Measurements from ENCODE around the gene SCRN1.
A peak's percentile ranks its signal among the peaks of the same experiment; 100 is the strongest.

Gene SCRN1

GRCh38 chr7:29929018-29929807 is 60.4 kb downstream of the SCRN1 start:
- DNase-seq (ENCODE audit: low read depth in 2 of 3, low spot score in 2 of 3) = no peak

GRCh38 chr7:29926741-29927140 is 62.9 kb downstream of the SCRN1 start:
- no peak for DNase-seq (ENCODE audit: low read depth in 2 of 3, low spot score in 2 of 3)

GRCh38 chr7:29926216-29926615 is 63.4 kb downstream of the SCRN1 start:
- DNase-seq (ENCODE audit: low read depth in 2 of 3, low spot score in 2 of 3) = no peak

GRCh38 chr7:29924684-29925083 is 64.9 kb downstream of the SCRN1 start:
- DNase-seq (ENCODE audit: low read depth in 2 of 3, low spot score in 2 of 3) = no peak

GRCh38 chr7:29924006-29924405 is 65.6 kb downstream of the SCRN1 start:
- DNase-seq (ENCODE audit: low read depth in 2 of 3, low spot score in 2 of 3) = no peak

- no peak for DNase-seq (ENCODE audit: low read depth in 2 of 3, low spot score in 2 of 3)
These were observed 66.5 kb downstream of the SCRN1 start for GRCh38 chr7:29922921-29923700.

GRCh38 chr7:29921404-29922010 is 68.1 kb downstream of the SCRN1 start:
- DNase-seq (ENCODE audit: low read depth in 2 of 3, low spot score in 2 of 3) = peak in 1 of 3 experiments; percentile 7

GRCh38 chr7:29920491-29920890 is 69.1 kb downstream of the SCRN1 start:
- no peak for DNase-seq (ENCODE audit: low read depth in 2 of 3, low spot score in 2 of 3)

- no peak for DNase-seq (ENCODE audit: low read depth in 2 of 3, low spot score in 2 of 3)
These were observed 69.8 kb downstream of the SCRN1 start for GRCh38 chr7:29919790-29920189.

- no peak for DNase-seq (ENCODE audit: low read depth in 2 of 3, low spot score in 2 of 3)
These were observed 70.8 kb downstream of the SCRN1 start for GRCh38 chr7:29918850-29919249.

GRCh38 chr7:29917641-29918040 is 72.0 kb downstream of the SCRN1 start:
- no peak for DNase-seq (ENCODE audit: low read depth in 2 of 3, low spot score in 2 of 3)

- DNase-seq (ENCODE audit: low read depth in 2 of 3, low spot score in 2 of 3) = no peak
These were observed 74.0 kb downstream of the SCRN1 start for GRCh38 chr7:29915481-29916215.

GRCh38 chr7:29914180-29914579 is 75.4 kb downstream of the SCRN1 start:
- no peak for DNase-seq (ENCODE audit: low read depth in 2 of 3, low spot score in 2 of 3)

GRCh38 chr7:29906200-29907022 is 83.2 kb downstream of the SCRN1 start:
- DNase-seq (ENCODE audit: low read depth in 2 of 3, low spot score in 2 of 3) = no peak

- no peak for DNase-seq (ENCODE audit: low read depth in 2 of 3, low spot score in 2 of 3)
These were observed 88.9 kb downstream of the SCRN1 start for GRCh38 chr7:29900745-29901144.

- DNase-seq (ENCODE audit: low read depth in 2 of 3, low spot score in 2 of 3) = no peak
These were observed 91.3 kb downstream of the SCRN1 start for GRCh38 chr7:29898301-29898700.

- DNase-seq (ENCODE audit: low read depth in 2 of 3, low spot score in 2 of 3) = no peak
These were observed 92.8 kb downstream of the SCRN1 start for GRCh38 chr7:29896685-29897411.

- no peak for DNase-seq (ENCODE audit: low read depth in 2 of 3, low spot score in 2 of 3)
These were observed 94.0 kb downstream of the SCRN1 start for GRCh38 chr7:29895559-29895958.

GRCh38 chr7:29894256-29894655 is 95.3 kb downstream of the SCRN1 start:
- no peak for DNase-seq (ENCODE audit: low read depth in 2 of 3, low spot score in 2 of 3)
